AG09309 (cell line): Measurements from ENCODE around the gene REEP3.

Source experiments
- DNase-seq: peaks from one replicate; pipeline ENCODE4 v3.0.0-alpha.2; 2010; ENCODE audit warnings: low read depth
- H3K4me3 ChIP-seq: 2 replicates; pipeline ENCODE4 v1.5.1; 2011; ENCODE audit warnings: mild to moderate bottlenecking, low read depth, low read length, moderate library complexity; ENCODE audit not compliant: control insufficient read depth
- CTCF ChIP-seq: IDR thresholded peaks from 2 replicates; pipeline ENCODE4 v1.5.1; 2011; ENCODE audit warnings: mild to moderate bottlenecking, low read depth, low read length, inconsistent platforms; ENCODE audit not compliant: insufficient read depth, control insufficient read depth; ENCODE audit errors: missing control alignments

Gene REEP3

GRCh38 chr10:63619426-63619825 lies 98.2 kb downstream of the REEP3 start:
- no peak for TF ChIP-seq CTCF
- no peak for DNase-seq
- no peak overlapping the region for H3K4me3 ChIP-seq

DNA sequence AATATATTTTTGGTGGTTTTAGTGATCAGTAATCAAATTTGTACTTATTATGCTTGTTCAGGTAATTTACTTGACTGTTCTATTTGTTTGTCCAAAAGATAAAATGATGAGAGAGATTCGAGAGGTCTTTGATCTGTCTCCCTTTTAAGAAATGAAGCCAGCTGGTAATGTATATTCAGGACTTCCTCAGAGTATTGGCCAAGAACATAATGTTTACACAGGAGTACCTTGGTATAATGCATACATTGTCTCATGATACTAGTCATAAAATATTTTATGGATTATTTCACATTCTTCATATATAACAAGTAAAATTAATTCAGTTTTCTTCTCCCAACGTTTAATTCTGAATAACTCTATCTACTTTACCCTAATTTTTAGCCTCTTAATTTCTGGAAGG lies 100.9 kb downstream of the REEP3 start:
- H3K4me3 ChIP-seq, result no peak overlapping the region
- no peak for DNase-seq
- TF ChIP-seq CTCF, result no peak

GRCh38 chr10:63624701-63625100 lies 103.5 kb downstream of the REEP3 start:
- no peak for TF ChIP-seq CTCF
- H3K4me3 ChIP-seq, result no peak overlapping the region
- no peak for DNase-seq

GRCh38 chr10:63627396-63627795 lies 106.2 kb downstream of the REEP3 start:
- H3K4me3 ChIP-seq, result no peak overlapping the region
- DNase-seq, result no peak
- no peak for TF ChIP-seq CTCF

GRCh38 chr10:63627881-63628296 lies 106.7 kb downstream of the REEP3 start:
- no peak for DNase-seq
- TF ChIP-seq CTCF, result no peak
- no peak overlapping the region for H3K4me3 ChIP-seq

DNA sequence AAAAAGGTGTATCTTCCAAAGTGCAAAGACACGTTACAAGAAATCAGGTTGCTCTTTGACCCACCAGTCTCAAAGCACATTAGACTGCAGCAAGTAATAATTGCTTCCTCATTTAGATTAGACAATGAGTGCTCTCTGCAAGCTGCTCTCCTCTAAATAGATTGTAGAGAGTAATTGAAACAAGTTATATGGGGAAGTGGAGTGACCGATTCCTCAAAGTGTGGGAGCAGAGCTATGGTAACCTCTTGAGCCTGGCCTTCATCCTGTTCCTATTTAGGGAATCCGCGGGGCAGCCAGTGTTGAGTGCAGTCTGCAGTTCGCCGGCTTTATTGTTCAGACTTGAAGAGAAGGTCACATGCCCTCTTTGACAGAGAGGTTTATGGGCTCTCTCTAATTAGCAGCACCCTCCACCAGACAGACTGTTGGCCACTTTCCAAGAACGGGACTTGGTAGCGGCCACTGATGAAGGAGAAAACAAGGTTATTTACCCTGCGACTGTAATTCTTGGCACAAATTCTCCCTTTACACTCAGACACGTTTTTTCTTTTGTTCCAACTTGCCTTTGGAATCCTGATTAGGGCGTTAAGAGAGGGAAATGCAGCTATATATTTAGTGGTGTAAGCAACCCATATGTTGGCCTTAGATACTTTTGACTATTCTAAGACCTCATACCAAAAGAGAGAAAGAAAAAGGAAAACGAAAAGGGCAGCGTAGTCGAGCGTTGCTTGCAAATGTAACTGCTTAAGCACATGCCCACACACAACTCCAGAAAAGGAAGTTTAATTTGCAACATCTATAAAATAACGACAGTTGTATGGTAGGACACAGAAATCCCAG lies 107.5 kb downstream of the REEP3 start:
- DNase-seq, result no peak
- H3K4me3 ChIP-seq, result peak overlapping the region; percentile 4
- no peak for TF ChIP-seq CTCF
